Measurements from ENCODE around the gene STRADA.

- TF ChIP-seq POLR2A (IDR thresholded peaks at IDR 0.05; ENCODE audit: low read depth, low read length) = no peak
- TF ChIP-seq TAF1 (IDR thresholded peaks at IDR 0.05; ENCODE audit: borderline replicate concordance, low read depth, low read length) = no peak
- TF ChIP-seq POLR2AphosphoS5 (IDR thresholded peaks at IDR 0.05; ENCODE audit: low read depth, low read length) = no peak
These were observed 25.2 kb downstream of the STRADA start for GRCh38 chr17:63716426-63716825.
